ENCODE data around the gene SEPHS1.

SEPHS1 gene

GRCh38 chr10:13315361-13315760, 32.7 kb downstream of the SEPHS1 start:
- Histone ChIP-seq H3K9me3 (ENCODE audit: insufficient read depth, low read depth, low read length) (no peaks in the 10 kb centered on the region), H3K18ac (ENCODE audit: low read length) (no peak overlapping the region), H3K4me2 (ENCODE audit: low read length) (no peak overlapping the region), H3K27ac (ENCODE audit: low read depth, low read length) (no peak overlapping the region), H4K12ac (ENCODE audit: low read depth, low read length) (no peak overlapping the region), H2BK5ac (ENCODE audit: low read depth, low read length, poor library complexity) (no peak overlapping the region), H3K79me1 (ENCODE audit: low read length) (no peaks in the 10 kb centered on the region), H4K8ac (ENCODE audit: low read depth, low read length) (no peak overlapping the region), H2BK120ac (ENCODE audit: insufficient read depth, low read length, poor library complexity) (no peak overlapping the region), H3K23ac (ENCODE audit: low read length) (no peak overlapping the region), H3K9ac (ENCODE audit: low read length) (no peak overlapping the region), H2AFZ (ENCODE audit: insufficient read depth, low read length, poor library complexity) (no peak overlapping the region), H4K91ac (ENCODE audit: low read depth, low read length) (no peak overlapping the region), H3K4me3 (ENCODE audit: low read depth, low read length) (no peak overlapping the region), H2BK12ac (ENCODE audit: low read length) (no peak overlapping the region), H3K27me3 (ENCODE audit: insufficient read depth, low read length) (no peaks in the 10 kb centered on the region), H3K36me3 (ENCODE audit: control insufficient read depth in 1 of 2, insufficient read depth in 2 of 2, low read length in 2 of 2) (peaks cover 6 to 11% of the 10 kb centered on the region in 2 experiments), H2AK5ac (ENCODE audit: low read length) (no peak overlapping the region), H3K4ac (ENCODE audit: low read depth, low read length) (no peak overlapping the region), H3K14ac (ENCODE audit: low read length) (no peak overlapping the region), H3K79me2 (ENCODE audit: control insufficient read depth, insufficient read depth, low read length, poor library complexity) (no peaks in the 10 kb centered on the region), H3K4me1 (ENCODE audit: control insufficient read depth in 1 of 2, insufficient read depth in 2 of 2, low read length in 2 of 2) (peaks cover 3 to 5% of the 10 kb centered on the region in 2 experiments)
- no peak for DNase-seq

GRCh38 chr10:13311177-13311575, 36.9 kb downstream of the SEPHS1 start:
- Histone ChIP-seq H3K79me2 (ENCODE audit: control insufficient read depth, insufficient read depth, low read length, poor library complexity) (no peaks in the 10 kb centered on the region), H3K27me3 (ENCODE audit: insufficient read depth, low read length) (no peaks in the 10 kb centered on the region), H2BK5ac (ENCODE audit: low read depth, low read length, poor library complexity) (no peak overlapping the region), H3K36me3 (ENCODE audit: control insufficient read depth in 1 of 2, insufficient read depth in 2 of 2, low read length in 2 of 2) (no peaks in the 10 kb centered on the region), H2AK5ac (ENCODE audit: low read length) (no peak overlapping the region), H3K9me3 (ENCODE audit: insufficient read depth, low read depth, low read length) (no peaks in the 10 kb centered on the region), H3K4me3 (ENCODE audit: low read depth, low read length) (no peak overlapping the region), H4K12ac (ENCODE audit: low read depth, low read length) (no peak overlapping the region), H3K27ac (ENCODE audit: low read depth, low read length) (no peak overlapping the region), H4K91ac (ENCODE audit: low read depth, low read length) (no peak overlapping the region), H3K9ac (ENCODE audit: low read length) (no peak overlapping the region), H2BK12ac (ENCODE audit: low read length) (no peak overlapping the region), H3K18ac (ENCODE audit: low read length) (no peak overlapping the region), H4K8ac (ENCODE audit: low read depth, low read length) (no peak overlapping the region), H3K79me1 (ENCODE audit: low read length) (no peaks in the 10 kb centered on the region), H2BK120ac (ENCODE audit: insufficient read depth, low read length, poor library complexity) (no peak overlapping the region), H3K4me1 (ENCODE audit: control insufficient read depth in 1 of 2, insufficient read depth in 2 of 2, low read length in 2 of 2) (peaks cover 0 to 3% of the 10 kb centered on the region in 2 experiments), H3K23ac (ENCODE audit: low read length) (no peak overlapping the region), H2AFZ (ENCODE audit: insufficient read depth, low read length, poor library complexity) (no peak overlapping the region), H3K14ac (ENCODE audit: low read length) (no peak overlapping the region), H3K4me2 (ENCODE audit: low read length) (no peak overlapping the region), H3K4ac (ENCODE audit: low read depth, low read length) (no peak overlapping the region)
- no peak for DNase-seq
- WGBS (ENCODE audit: extremely low coverage, insufficient coverage, insufficient read length) = no CpG with 5 or more reads among the region's 5 CpGs

GRCh38 chr10:13310518-13311176, 37.4 kb downstream of the SEPHS1 start:
- no peak overlapping the region for H2BK12ac ChIP-seq (ENCODE audit: low read length)
- H4K12ac ChIP-seq (ENCODE audit: low read depth, low read length) = no peak overlapping the region
- whole genome bisulfite sequencing (ENCODE audit: extremely low coverage, insufficient coverage, insufficient read length) = no CpG with 5 or more reads among the region's 7 CpGs
- H3K27me3 ChIP-seq (ENCODE audit: insufficient read depth, low read length) = no peaks in the 10 kb centered on the region
- no peak overlapping the region for H3K18ac ChIP-seq (ENCODE audit: low read length)
- no peak overlapping the region for H3K4me2 ChIP-seq (ENCODE audit: low read length)
- no peak overlapping the region for H3K4ac ChIP-seq (ENCODE audit: low read depth, low read length)
- H3K9ac ChIP-seq (ENCODE audit: low read length) = no peak overlapping the region
- no peak overlapping the region for H2AFZ ChIP-seq (ENCODE audit: insufficient read depth, low read length, poor library complexity)
- H3K27ac ChIP-seq (ENCODE audit: low read depth, low read length) = no peak overlapping the region
- H2BK120ac ChIP-seq (ENCODE audit: insufficient read depth, low read length, poor library complexity) = no peak overlapping the region
- H3K36me3 ChIP-seq (ENCODE audit: control insufficient read depth in 1 of 2, insufficient read depth in 2 of 2, low read length in 2 of 2) = no peaks in the 10 kb centered on the region
- H2AK5ac ChIP-seq (ENCODE audit: low read length) = no peak overlapping the region
- H4K91ac ChIP-seq (ENCODE audit: low read depth, low read length) = no peak overlapping the region
- no peak overlapping the region for H3K4me3 ChIP-seq (ENCODE audit: low read depth, low read length)
- H3K14ac ChIP-seq (ENCODE audit: low read length) = no peak overlapping the region
- H3K23ac ChIP-seq (ENCODE audit: low read length) = no peak overlapping the region
- H3K9me3 ChIP-seq (ENCODE audit: insufficient read depth, low read depth, low read length) = no peaks in the 10 kb centered on the region
- H3K79me2 ChIP-seq (ENCODE audit: control insufficient read depth, insufficient read depth, low read length, poor library complexity) = no peaks in the 10 kb centered on the region
- H3K79me1 ChIP-seq (ENCODE audit: low read length) = no peaks in the 10 kb centered on the region
- no peaks in the 10 kb centered on the region for H3K4me1 ChIP-seq (ENCODE audit: control insufficient read depth in 1 of 2, insufficient read depth in 2 of 2, low read length in 2 of 2)
- no peak for DNase-seq
- no peak overlapping the region for H4K8ac ChIP-seq (ENCODE audit: low read depth, low read length)
- no peak overlapping the region for H2BK5ac ChIP-seq (ENCODE audit: low read depth, low read length, poor library complexity)

GRCh38 chr10:13309792-13310191, 38.3 kb downstream of the SEPHS1 start:
- Histone ChIP-seq H4K12ac (ENCODE audit: low read depth, low read length) (no peak overlapping the region), H3K36me3 (ENCODE audit: control insufficient read depth in 1 of 2, insufficient read depth in 2 of 2, low read length in 2 of 2) (no peaks in the 10 kb centered on the region), H3K23ac (ENCODE audit: low read length) (no peak overlapping the region), H2AFZ (ENCODE audit: insufficient read depth, low read length, poor library complexity) (no peak overlapping the region), H4K8ac (ENCODE audit: low read depth, low read length) (no peak overlapping the region), H3K9ac (ENCODE audit: low read length) (no peak overlapping the region), H3K4me3 (ENCODE audit: low read depth, low read length) (no peak overlapping the region), H4K91ac (ENCODE audit: low read depth, low read length) (no peak overlapping the region), H2BK5ac (ENCODE audit: low read depth, low read length, poor library complexity) (no peak overlapping the region), H2BK12ac (ENCODE audit: low read length) (no peak overlapping the region), H2BK120ac (ENCODE audit: insufficient read depth, low read length, poor library complexity) (no peak overlapping the region), H3K4me1 (ENCODE audit: control insufficient read depth in 1 of 2, insufficient read depth in 2 of 2, low read length in 2 of 2) (no peaks in the 10 kb centered on the region), H3K79me2 (ENCODE audit: control insufficient read depth, insufficient read depth, low read length, poor library complexity) (no peaks in the 10 kb centered on the region), H3K27me3 (ENCODE audit: insufficient read depth, low read length) (no peaks in the 10 kb centered on the region), H3K4me2 (ENCODE audit: low read length) (no peak overlapping the region), H3K9me3 (ENCODE audit: insufficient read depth, low read depth, low read length) (no peaks in the 10 kb centered on the region), H3K4ac (ENCODE audit: low read depth, low read length) (no peak overlapping the region), H2AK5ac (ENCODE audit: low read length) (no peak overlapping the region), H3K79me1 (ENCODE audit: low read length) (no peaks in the 10 kb centered on the region), H3K18ac (ENCODE audit: low read length) (no peak overlapping the region), H3K14ac (ENCODE audit: low read length) (no peak overlapping the region), H3K27ac (ENCODE audit: low read depth, low read length) (no peak overlapping the region)
- WGBS (ENCODE audit: extremely low coverage, insufficient coverage, insufficient read length) = no CpG with 5 or more reads among the region's 2 CpGs
- no peak for DNase-seq

All from trophoblast cell (in vitro differentiated cells and primary cell).